ENCODE data around the gene CFAP100.

The CFAP100 gene

GRCh38 chr3:126484662-126485061, 90.0 kb downstream of the CFAP100 start:
- no peak for DNase-seq

- no peak for DNase-seq
These were observed 90.6 kb downstream of the CFAP100 start for GRCh38 chr3:126485176-126485897.

GRCh38 chr3:126485956-126486355, 91.2 kb downstream of the CFAP100 start:
- no peak for DNase-seq

All from bone marrow (tissue), 2 donors.